Measurements from ENCODE around the gene BCL3. TPM values are rescaled to one million over a fixed set of nuclear protein-coding genes. Genes with fewer than 3 reads are reported as not detected.

BCL3 gene
- total and polyA plus RNA-seq, 10 of the 15 experiments (the other 5 are each of a cell fraction or from before 2014, with no cell fraction given): 0.55 to 22.7 (median 3.6) TPM

- TF ChIP-seq, protein P1, sequence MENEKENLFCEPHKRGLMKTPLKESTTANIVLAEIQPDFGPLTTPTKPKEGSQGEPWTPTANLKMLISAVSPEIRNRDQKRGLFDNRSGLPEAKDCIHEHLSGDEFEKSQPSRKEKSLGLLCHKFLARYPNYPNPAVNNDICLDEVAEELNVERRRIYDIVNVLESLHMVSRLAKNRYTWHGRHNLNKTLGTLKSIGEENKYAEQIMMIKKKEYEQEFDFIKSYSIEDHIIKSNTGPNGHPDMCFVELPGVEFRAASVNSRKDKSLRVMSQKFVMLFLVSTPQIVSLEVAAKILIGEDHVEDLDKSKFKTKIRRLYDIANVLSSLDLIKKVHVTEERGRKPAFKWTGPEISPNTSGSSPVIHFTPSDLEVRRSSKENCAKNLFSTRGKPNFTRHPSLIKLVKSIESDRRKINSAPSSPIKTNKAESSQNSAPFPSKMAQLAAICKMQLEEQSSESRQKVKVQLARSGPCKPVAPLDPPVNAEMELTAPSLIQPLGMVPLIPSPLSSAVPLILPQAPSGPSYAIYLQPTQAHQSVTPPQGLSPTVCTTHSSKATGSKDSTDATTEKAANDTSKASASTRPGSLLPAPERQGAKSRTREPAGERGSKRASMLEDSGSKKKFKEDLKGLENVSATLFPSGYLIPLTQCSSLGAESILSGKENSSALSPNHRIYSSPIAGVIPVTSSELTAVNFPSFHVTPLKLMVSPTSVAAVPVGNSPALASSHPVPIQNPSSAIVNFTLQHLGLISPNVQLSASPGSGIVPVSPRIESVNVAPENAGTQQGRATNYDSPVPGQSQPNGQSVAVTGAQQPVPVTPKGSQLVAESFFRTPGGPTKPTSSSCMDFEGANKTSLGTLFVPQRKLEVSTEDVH (IDR thresholded peaks at IDR 0.05; ENCODE audit: low read depth, partially characterized antibody): peak; percentile 6
- TF ChIP-seq BRCA1 (IDR thresholded peaks at IDR 0.05; ENCODE audit: low read depth, low read length) (no peak), MTA3 (IDR thresholded peaks at IDR 0.05; ENCODE audit: borderline replicate concordance, low read length) (no peak), SRF (IDR thresholded peaks at IDR 0.05; ENCODE audit: low read depth in 2 of 2, low read length in 2 of 2) (no peak), JUNB (IDR thresholded peaks at IDR 0.05) (no peak), TCF3 (IDR thresholded peaks at IDR 0.05; ENCODE audit: borderline replicate concordance, insufficient read depth, low read depth, low read length) (no peak), PML (IDR thresholded peaks at IDR 0.05; ENCODE audit: low read length) (no peak), STAT1 (conservative IDR thresholded peaks at IDR 0.05) (no peak), YY1 (IDR thresholded peaks at IDR 0.05; ENCODE audit: low read depth, low read length) (peak; percentile 76; the same call in 1 of the 2 replicates), CTCF (IDR thresholded peaks at IDR 0.05 in 2 of 3, conservative IDR thresholded peaks at IDR 0.05 in 1 of 3; ENCODE audit: control insufficient read depth in 2 of 3, extremely low read depth in 1 of 3, insufficient read depth in 1 of 3, low read depth in 3 of 3, low read length in 3 of 3) (peak; percentile 64 to 89 (median 64)), CHD1 (IDR thresholded peaks at IDR 0.05; ENCODE audit: low read depth, low read length) (no peak), EZH2 (IDR thresholded peaks at IDR 0.05; ENCODE audit: borderline replicate concordance, control insufficient read depth, low read depth, low read length) (no peak), RB1 (IDR thresholded peaks at IDR 0.05; ENCODE audit: borderline replicate concordance) (no peak), IRF3 (IDR thresholded peaks at IDR 0.05) (no peak), ZSCAN29 (IDR thresholded peaks at IDR 0.05) (no peak), RBBP5 (conservative IDR thresholded peaks at IDR 0.05) (no peak), NFIC (IDR thresholded peaks at IDR 0.05; ENCODE audit: low read depth, low read length) (no peak), NKRF (conservative IDR thresholded peaks at IDR 0.05) (no peak)
- TF ChIP-seq, protein P2, sequence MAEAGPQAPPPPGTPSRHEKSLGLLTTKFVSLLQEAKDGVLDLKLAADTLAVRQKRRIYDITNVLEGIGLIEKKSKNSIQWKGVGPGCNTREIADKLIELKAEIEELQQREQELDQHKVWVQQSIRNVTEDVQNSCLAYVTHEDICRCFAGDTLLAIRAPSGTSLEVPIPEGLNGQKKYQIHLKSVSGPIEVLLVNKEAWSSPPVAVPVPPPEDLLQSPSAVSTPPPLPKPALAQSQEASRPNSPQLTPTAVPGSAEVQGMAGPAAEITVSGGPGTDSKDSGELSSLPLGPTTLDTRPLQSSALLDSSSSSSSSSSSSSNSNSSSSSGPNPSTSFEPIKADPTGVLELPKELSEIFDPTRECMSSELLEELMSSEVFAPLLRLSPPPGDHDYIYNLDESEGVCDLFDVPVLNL (IDR thresholded peaks at IDR 0.05; ENCODE audit: low read depth, low read length): no peak
- TF ChIP-seq, protein P3, sequence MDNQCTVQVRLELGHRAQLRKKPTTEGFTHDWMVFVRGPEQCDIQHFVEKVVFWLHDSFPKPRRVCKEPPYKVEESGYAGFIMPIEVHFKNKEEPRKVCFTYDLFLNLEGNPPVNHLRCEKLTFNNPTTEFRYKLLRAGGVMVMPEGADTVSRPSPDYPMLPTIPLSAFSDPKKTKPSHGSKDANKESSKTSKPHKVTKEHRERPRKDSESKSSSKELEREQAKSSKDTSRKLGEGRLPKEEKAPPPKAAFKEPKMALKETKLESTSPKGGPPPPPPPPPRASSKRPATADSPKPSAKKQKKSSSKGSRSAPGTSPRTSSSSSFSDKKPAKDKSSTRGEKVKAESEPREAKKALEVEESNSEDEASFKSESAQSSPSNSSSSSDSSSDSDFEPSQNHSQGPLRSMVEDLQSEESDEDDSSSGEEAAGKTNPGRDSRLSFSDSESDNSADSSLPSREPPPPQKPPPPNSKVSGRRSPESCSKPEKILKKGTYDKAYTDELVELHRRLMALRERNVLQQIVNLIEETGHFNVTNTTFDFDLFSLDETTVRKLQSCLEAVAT (IDR thresholded peaks at IDR 0.05): peak; percentile 89
Measured at GRCh38 chr19:44770550-44771257, 22.2 kb downstream of the BCL3 start (continued).
